HEK293 (cell line): Measurements from ENCODE around the gene PLCL1.

Source experiments
- CTCF ChIA-PET: fragments of 350-600 bp; formaldehyde crosslinking; extraction: SDS; loops from one replicate; lab custom pipeline; 2021; ENCODE audit warnings: antibody characterized with exemption; lab: Yijun Ruan, JAX
- POLR2A ChIA-PET: fragments of 300-600 bp; formaldehyde crosslinking; extraction: SDS; loops from one replicate; lab custom pipeline; 2020; ENCODE audit warnings: antibody characterized with exemption, inconsistent platforms; lab: Yijun Ruan, JAX
- H3K27ac ChIP-seq: fragments of 200-500 bp; sonication (Bioruptor generic); 2 replicates; pipeline ENCODE4 v1.5.1; 2014; ENCODE audit warnings: low read depth, low read length, control low read depth, inconsistent platforms; ENCODE audit errors: extremely low read depth
- H3K36me3 ChIP-seq, 2 experiments: fragments of 200-500 bp in 1 of 2; sonication (Bioruptor generic) in 1 of 2; 1 replicate in 1 of 2; 2 replicates in 1 of 2; pipeline ENCODE4 v1.5.1; 2014 to 2017; ENCODE audit warnings: inconsistent platforms in 2 of 2, low read length in 2 of 2; ENCODE audit not compliant: control insufficient read depth in 2 of 2, insufficient read depth in 1 of 2
- H3K4me1 ChIP-seq: fragments of 200-500 bp; sonication (Bioruptor generic); 2 replicates; pipeline ENCODE4 v1.5.1; 2014; ENCODE audit warnings: mild to moderate bottlenecking, low read length, inconsistent platforms; ENCODE audit not compliant: control insufficient read depth, insufficient read depth
- H3K4me3 ChIP-seq: 2 replicates; pipeline ENCODE4 v1.5.1; 2011; ENCODE audit warnings: low read depth, mild to moderate bottlenecking, control low read depth, low read length, moderate library complexity
- H3K9me3 ChIP-seq: fragments of 200-500 bp; sonication (Bioruptor generic); 2 replicates; pipeline ENCODE4 v1.5.1; 2014; ENCODE audit warnings: low read depth, low read length, inconsistent platforms; ENCODE audit not compliant: control insufficient read depth, insufficient read depth
- EGR2 ChIP-seq: fragments of 450-650 bp; formaldehyde crosslinking; IDR thresholded peaks from 2 replicates; pipeline ENCODE4 v1.5.1; 2016; ENCODE audit warnings: low read depth, missing biosample characterization, missing genetic modification characterization
- GFI1B ChIP-seq: fragments of 450-650 bp; formaldehyde crosslinking; IDR thresholded peaks from 2 replicates; pipeline ENCODE4 v1.5.1; 2016; ENCODE audit warnings: missing biosample characterization, missing genetic modification characterization
- INSM2 ChIP-seq: fragments of 450-650 bp; formaldehyde crosslinking; IDR thresholded peaks from 2 replicates; pipeline ENCODE4 v1.5.1; 2016; ENCODE audit warnings: missing biosample characterization, missing genetic modification characterization
- MEIS1 ChIP-seq: sonication (generic); formaldehyde crosslinking; IDR thresholded peaks from 2 replicates; pipeline ENCODE4 v1.8.1; 2022; ENCODE audit warnings: missing genetic modification reagents, mild to moderate bottlenecking, borderline replicate concordance
- PRDM10 ChIP-seq: fragments of 450-650 bp; formaldehyde crosslinking; IDR thresholded peaks from 2 replicates; pipeline ENCODE4 v1.5.1; 2016; ENCODE audit warnings: missing biosample characterization, missing genetic modification characterization
- ZBTB21 ChIP-seq: fragments of 450-650 bp; formaldehyde crosslinking; IDR thresholded peaks from 2 replicates; pipeline ENCODE4 v1.5.1; 2017; ENCODE audit warnings: missing biosample characterization, missing genetic modification characterization
- ZEB2 ChIP-seq: fragments of 450-650 bp; formaldehyde crosslinking; IDR thresholded peaks from 2 replicates; pipeline ENCODE4 v1.5.1; 2016; ENCODE audit warnings: missing biosample characterization, missing genetic modification characterization
- ZNF10 ChIP-seq: fragments of 450-650 bp; formaldehyde crosslinking; IDR thresholded peaks from 2 replicates; pipeline ENCODE4 v1.5.1; 2017; ENCODE audit warnings: missing biosample characterization, missing genetic modification characterization
- ZNF132 ChIP-seq: fragments of 450-650 bp; formaldehyde crosslinking; IDR thresholded peaks from 2 replicates; pipeline ENCODE4 v1.5.1; 2017; ENCODE audit warnings: missing biosample characterization, missing genetic modification characterization, borderline replicate concordance
- ZNF138 ChIP-seq: fragments of 450-650 bp; formaldehyde crosslinking; IDR thresholded peaks from 2 replicates; pipeline ENCODE4 v1.5.1; 2016; ENCODE audit warnings: missing biosample characterization, missing genetic modification characterization, borderline replicate concordance
- ZNF266 ChIP-seq: fragments of 450-650 bp; formaldehyde crosslinking; IDR thresholded peaks from 2 replicates; pipeline ENCODE4 v1.5.1; 2016; ENCODE audit warnings: missing biosample characterization, missing genetic modification characterization, low read depth
- ZNF302 ChIP-seq: fragments of 450-650 bp; formaldehyde crosslinking; IDR thresholded peaks from 2 replicates; pipeline ENCODE4 v1.5.1; 2016; ENCODE audit warnings: missing biosample characterization, missing genetic modification characterization, low read depth
- ZNF354C ChIP-seq: fragments of 450-650 bp; formaldehyde crosslinking; IDR thresholded peaks from 2 replicates; pipeline ENCODE4 v1.5.1; 2016; ENCODE audit warnings: missing biosample characterization, missing genetic modification characterization, low read depth, borderline replicate concordance
- ZNF366 ChIP-seq: fragments of 450-650 bp; formaldehyde crosslinking; conservative IDR thresholded peaks from 2 replicates; pipeline ENCODE4 v1.5.1; 2016; ENCODE audit warnings: missing biosample characterization, missing genetic modification characterization
- ZNF596 ChIP-seq: fragments of 450-650 bp; IDR thresholded peaks from 2 replicates; pipeline ENCODE4 v1.5.0; 2018; ENCODE audit warnings: missing biosample characterization, mild to moderate bottlenecking, missing genetic modification characterization, moderate library complexity
- TF ChIP-seq, protein P1 (sequence below): fragments of 450-650 bp; formaldehyde crosslinking; IDR thresholded peaks from 2 replicates; pipeline ENCODE4 v1.5.1; 2016; ENCODE audit warnings: missing biosample characterization, missing genetic modification characterization
- TF ChIP-seq, protein P2 (sequence below): fragments of 450-650 bp; formaldehyde crosslinking; IDR thresholded peaks from 2 replicates; pipeline ENCODE4 v1.5.1; 2016; ENCODE audit warnings: missing biosample characterization, missing genetic modification characterization
- TF ChIP-seq, protein P3 (sequence below): fragments of 450-650 bp; formaldehyde crosslinking; IDR thresholded peaks from 2 replicates; pipeline ENCODE4 v1.5.1; 2017; ENCODE audit warnings: missing biosample characterization, mild to moderate bottlenecking, missing genetic modification characterization, moderate library complexity

The PLCL1 gene

GRCh38 chr2:197926673-197927072 is 122.3 kb downstream of the PLCL1 start:
- CTCF ChIA-PET, result interaction anchor here (0.6 to 1.1 kb wide), 2 partner anchors 50 to 118 kb away, joined by 3 to 4 read pairs; no protein-coding TSS in a partner anchor
- no peak for TF ChIP-seq ZNF266 (tag by site-specific recombination)
- TF ChIP-seq, all 188 proteins: peak for 0
- Histone ChIP-seq H3K9me3 (no peaks in the 10 kb centered on the region), H3K4me1 (no peaks in the 10 kb centered on the region), H3K36me3 (no peaks in the 10 kb centered on the region), H3K27ac (no peak overlapping the region), H3K4me3 (no peak overlapping the region)
- POLR2A ChIA-PET, result no interaction called here

- POLR2A ChIA-PET, result no interaction called here
- no peaks in the 10 kb centered on the region for H3K4me1 ChIP-seq
- no peaks in the 10 kb centered on the region for H3K36me3 ChIP-seq
- H3K27ac ChIP-seq, result no peak overlapping the region
- TF ChIP-seq ZNF366 (tag by site-specific recombination), result no peak
- TF ChIP-seq, protein P1, sequence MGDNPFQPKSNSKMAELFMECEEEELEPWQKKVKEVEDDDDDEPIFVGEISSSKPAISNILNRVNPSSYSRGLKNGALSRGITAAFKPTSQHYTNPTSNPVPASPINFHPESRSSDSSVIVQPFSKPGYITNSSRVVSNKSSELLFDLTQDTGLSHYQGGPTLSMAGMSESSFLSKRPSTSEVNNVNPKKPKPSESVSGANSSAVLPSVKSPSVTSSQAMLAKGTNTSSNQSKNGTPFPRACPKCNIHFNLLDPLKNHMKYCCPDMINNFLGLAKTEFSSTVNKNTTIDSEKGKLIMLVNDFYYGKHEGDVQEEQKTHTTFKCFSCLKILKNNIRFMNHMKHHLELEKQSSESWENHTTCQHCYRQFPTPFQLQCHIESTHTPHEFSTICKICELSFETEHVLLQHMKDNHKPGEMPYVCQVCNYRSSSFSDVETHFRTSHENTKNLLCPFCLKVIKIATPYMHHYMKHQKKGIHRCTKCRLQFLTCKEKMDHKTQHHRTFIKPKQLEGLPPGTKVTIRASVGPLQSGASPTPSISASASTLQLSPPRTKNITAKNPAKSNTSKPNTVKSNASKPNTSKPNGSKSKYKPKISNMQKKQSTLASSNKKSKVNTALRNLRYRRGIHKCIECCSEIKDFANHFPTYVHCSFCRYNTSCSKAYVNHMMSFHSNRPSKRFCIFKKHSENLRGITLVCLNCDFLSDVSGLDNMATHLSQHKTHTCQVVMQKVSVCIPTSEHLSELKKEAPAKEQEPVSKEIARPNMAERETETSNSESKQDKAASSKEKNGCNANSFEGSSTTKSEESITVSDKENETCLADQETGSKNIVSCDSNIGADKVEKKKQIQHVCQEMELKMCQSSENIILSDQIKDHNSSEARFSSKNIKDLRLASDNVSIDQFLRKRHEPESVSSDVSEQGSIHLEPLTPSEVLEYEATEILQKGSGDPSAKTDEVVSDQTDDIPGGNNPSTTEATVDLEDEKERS, result no peak
- TF ChIP-seq GFI1B (tag by site-specific recombination), result no peak
- TF ChIP-seq, protein P2, sequence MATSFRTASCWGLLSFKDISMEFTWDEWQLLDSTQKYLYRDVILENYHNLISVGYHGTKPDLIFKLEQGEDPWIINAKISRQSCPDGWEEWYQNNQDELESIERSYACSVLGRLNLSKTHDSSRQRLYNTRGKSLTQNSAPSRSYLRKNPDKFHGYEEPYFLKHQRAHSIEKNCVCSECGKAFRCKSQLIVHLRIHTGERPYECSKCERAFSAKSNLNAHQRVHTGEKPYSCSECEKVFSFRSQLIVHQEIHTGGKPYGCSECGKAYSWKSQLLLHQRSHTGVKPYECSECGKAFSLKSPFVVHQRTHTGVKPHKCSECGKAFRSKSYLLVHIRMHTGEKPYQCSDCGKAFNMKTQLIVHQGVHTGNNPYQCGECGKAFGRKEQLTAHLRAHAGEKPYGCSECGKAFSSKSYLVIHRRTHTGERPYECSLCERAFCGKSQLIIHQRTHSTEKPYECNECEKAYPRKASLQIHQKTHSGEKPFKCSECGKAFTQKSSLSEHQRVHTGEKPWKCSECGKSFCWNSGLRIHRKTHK (tag by site-specific recombination), result no peak
- TF ChIP-seq, protein P3, sequence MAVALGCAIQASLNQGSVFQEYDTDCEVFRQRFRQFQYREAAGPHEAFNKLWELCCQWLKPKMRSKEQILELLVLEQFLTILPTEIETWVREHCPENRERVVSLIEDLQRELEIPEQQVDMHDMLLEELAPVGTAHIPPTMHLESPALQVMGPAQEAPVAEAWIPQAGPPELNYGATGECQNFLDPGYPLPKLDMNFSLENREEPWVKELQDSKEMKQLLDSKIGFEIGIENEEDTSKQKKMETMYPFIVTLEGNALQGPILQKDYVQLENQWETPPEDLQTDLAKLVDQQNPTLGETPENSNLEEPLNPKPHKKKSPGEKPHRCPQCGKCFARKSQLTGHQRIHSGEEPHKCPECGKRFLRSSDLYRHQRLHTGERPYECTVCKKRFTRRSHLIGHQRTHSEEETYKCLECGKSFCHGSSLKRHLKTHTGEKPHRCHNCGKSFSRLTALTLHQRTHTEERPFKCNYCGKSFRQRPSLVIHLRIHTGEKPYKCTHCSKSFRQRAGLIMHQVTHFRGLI, result no peak
- no peak for TF ChIP-seq MEIS1
- TF ChIP-seq ZNF596 (tag by site-specific recombination), result no peak
- TF ChIP-seq ZNF132 (tag by site-specific recombination), result no peak
- TF ChIP-seq ZNF138, result no peak
- TF ChIP-seq ZNF354C (tag by site-specific recombination), result no peak
- no peak for TF ChIP-seq ZNF10 (tag by site-specific recombination)
- no peak for TF ChIP-seq ZEB2
- TF ChIP-seq ZNF302 (tag by site-specific recombination), result no peak
- TF ChIP-seq, all 188 proteins: peak for 0
- Histone ChIP-seq H3K4me3 (no peak overlapping the region), H3K9me3 (no peaks in the 10 kb centered on the region)
- CTCF ChIA-PET, result no interaction called here
Measured at GRCh38 chr2:197927994-197928393, 123.6 kb downstream of the PLCL1 start.

GRCh38 chr2:197929008-197929885 is 124.9 kb downstream of the PLCL1 start:
- ChIA-PET POLR2A (no interaction called here), CTCF (no interaction called here)
- H3K9me3 ChIP-seq, result no peaks in the 10 kb centered on the region
- no peak overlapping the region for H3K27ac ChIP-seq
- no peak overlapping the region for H3K4me3 ChIP-seq
- H3K4me1 ChIP-seq, result peaks cover 4% of the 10 kb centered on the region; the same call in 1 of the 2 replicates
- H3K36me3 ChIP-seq, result no peaks in the 10 kb centered on the region
- TF ChIP-seq PRDM10 (tag by site-specific recombination), result no peak
- no peak for TF ChIP-seq EGR2 (tag by site-specific recombination)
- TF ChIP-seq INSM2 (tag by site-specific recombination), result no peak
- TF ChIP-seq ZBTB21 (tag by site-specific recombination), result no peak
